ENCODE data around the gene IL18R1. TPM values are rescaled to one million over a fixed set of nuclear protein-coding genes. Genes with fewer than 3 reads are reported as not detected.
A peak's percentile ranks its signal among the peaks of the same experiment; 100 is the strongest.
"Not testable (repeated sequence)": the region's sequence is repeated elsewhere in the genome, so short reads cannot be mapped to it uniquely, and the experiment has no call there.

Gene IL18R1
- total RNA-seq, 6 experiments from 2014 or later = 5.5 to 11.2 (median 8.1) TPM

DNA sequence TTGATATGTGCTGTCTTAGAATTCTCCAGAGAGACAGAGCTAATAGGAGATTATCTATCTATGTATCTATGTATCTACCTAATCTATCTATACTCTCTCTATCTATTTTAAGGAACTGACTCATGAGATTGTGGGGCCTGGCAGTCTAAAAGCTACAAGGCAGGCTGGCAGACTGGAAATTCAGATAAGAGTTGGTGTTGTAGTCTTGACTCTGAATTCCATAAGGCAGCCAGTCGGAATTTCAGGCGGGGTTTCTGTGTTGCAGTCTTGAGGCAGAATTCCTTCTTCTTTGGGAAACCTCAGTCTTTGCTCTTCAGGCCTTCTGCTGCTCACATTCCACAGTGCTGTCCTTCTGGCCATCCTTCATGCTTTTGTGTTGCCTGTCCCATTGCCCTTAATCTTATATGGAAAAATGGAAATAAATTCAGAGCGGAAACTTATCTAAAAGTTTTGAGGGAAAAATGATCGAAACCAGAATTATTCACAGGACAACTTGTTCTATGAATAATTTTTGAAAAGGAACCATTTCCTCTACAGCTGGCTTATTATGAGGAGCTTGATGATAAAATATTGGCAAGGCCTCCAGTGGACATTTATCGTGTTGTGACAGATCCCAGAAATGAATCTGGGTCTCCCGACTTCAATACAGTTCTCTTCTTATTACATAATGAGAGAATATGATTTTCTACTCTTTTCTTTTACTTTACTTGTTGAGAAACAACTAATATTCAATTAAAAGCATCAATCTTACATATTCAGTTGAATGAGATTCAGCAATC, 33.5 kb upstream of the IL18R1 start:
- ATAC-seq (peak in 1 of 4 donors; percentile 27), DNase-seq (no peak)
- no peak overlapping the region for H3K4me3 ChIP-seq
- no peak overlapping the region for H3K27ac ChIP-seq
- H3K36me3 ChIP-seq = no peaks in the 10 kb centered on the region
- no peak for TF ChIP-seq POLR2A (IDR thresholded peaks at IDR 0.05)
- TF ChIP-seq, protein P1, sequence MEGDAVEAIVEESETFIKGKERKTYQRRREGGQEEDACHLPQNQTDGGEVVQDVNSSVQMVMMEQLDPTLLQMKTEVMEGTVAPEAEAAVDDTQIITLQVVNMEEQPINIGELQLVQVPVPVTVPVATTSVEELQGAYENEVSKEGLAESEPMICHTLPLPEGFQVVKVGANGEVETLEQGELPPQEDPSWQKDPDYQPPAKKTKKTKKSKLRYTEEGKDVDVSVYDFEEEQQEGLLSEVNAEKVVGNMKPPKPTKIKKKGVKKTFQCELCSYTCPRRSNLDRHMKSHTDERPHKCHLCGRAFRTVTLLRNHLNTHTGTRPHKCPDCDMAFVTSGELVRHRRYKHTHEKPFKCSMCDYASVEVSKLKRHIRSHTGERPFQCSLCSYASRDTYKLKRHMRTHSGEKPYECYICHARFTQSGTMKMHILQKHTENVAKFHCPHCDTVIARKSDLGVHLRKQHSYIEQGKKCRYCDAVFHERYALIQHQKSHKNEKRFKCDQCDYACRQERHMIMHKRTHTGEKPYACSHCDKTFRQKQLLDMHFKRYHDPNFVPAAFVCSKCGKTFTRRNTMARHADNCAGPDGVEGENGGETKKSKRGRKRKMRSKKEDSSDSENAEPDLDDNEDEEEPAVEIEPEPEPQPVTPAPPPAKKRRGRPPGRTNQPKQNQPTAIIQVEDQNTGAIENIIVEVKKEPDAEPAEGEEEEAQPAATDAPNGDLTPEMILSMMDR (IDR thresholded peaks at IDR 0.05) = no peak
- intact Hi-C loops (cut with DNase I) = no loop called here
- no peaks in the 10 kb centered on the region for H3K9me3 ChIP-seq
- H3K4me1 ChIP-seq = no peaks in the 10 kb centered on the region
- WGBS (ENCODE audit: insufficient coverage, low coverage, low lambda C conversion rate, missing lambda C conversion rate) = 73% methylated on average over 6 of the region's 6 CpGs
- no peaks in the 10 kb centered on the region for H3K27me3 ChIP-seq

DNA sequence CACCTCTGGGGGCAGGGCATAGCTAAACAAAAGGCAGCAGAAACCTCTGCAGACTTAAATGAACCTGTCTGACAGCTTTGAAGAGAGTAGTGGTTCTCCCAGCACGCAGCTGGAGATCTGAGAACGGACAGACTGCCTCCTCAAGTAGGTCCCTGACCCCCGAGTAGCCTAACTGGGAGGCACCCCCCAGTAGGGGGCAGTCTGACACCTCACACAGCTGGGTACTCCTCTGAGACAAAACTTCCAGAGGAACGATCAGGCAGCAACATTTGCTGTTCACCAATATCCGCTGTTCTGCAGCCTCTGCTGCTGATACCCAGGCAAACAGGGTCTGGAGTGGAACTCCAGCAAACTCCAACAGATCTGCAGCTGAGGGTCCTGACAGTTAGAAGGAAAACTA, 30.7 kb upstream of the IL18R1 start:
- DNase-seq; H3K27me3 ChIP-seq; H3K27ac ChIP-seq; intact Hi-C loops (cut with DNase I); ATAC-seq; H3K9me3 ChIP-seq; H3K4me1 ChIP-seq; H3K4me3 ChIP-seq; H3K36me3 ChIP-seq: not testable (repeated sequence)
- WGBS (ENCODE audit: insufficient coverage, low coverage, low lambda C conversion rate, missing lambda C conversion rate) = no CpG with 5 or more reads among the region's 5 CpGs

DNA sequence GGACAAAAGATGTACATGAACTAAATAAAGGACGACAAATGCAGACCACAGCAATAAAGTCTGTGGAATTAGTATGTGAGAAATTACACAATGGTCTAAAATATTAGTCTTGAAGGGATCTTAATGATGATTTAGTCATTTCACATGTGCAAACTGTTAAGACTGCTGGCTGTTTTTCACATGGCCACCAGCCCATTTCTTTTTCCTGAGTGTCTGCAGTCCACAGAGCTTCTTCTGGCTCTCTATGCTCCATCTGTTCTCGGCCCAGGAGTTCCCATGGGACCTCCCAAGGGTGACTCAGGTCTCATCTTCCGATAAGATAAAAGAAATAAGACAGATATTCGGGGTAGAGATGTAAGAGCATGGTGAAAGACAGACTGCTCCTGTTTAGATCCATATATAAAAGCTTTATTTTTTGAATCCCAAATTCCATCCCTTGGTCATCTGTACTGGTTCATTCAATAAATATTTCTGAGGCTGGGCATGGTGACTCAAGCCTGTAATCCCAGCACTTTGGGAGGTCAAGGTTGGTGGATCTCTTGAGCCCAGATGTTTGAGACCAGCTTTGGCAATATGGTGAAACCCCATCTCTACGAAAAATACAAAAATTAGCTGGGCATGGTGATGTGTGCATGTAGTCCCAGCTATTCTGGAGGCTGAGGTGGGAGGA, 24.1 kb upstream of the IL18R1 start:
- WGBS (ENCODE audit: insufficient coverage, low coverage, low lambda C conversion rate, missing lambda C conversion rate) = 38% methylated on average over 5 of the region's 5 CpGs
- Histone ChIP-seq H3K36me3 (no peaks in the 10 kb centered on the region), H3K9me3 (no peaks in the 10 kb centered on the region), H3K4me1 (no peaks in the 10 kb centered on the region), H3K27me3 (no peaks in the 10 kb centered on the region), H3K4me3 (no peak overlapping the region), H3K27ac (no peak overlapping the region)
- no peak for DNase-seq
- intact Hi-C loops (cut with DNase I) = no loop called here
- no peak for ATAC-seq
- TF ChIP-seq, protein P1 (IDR thresholded peaks at IDR 0.05) = no peak
- no peak for TF ChIP-seq POLR2A (IDR thresholded peaks at IDR 0.05)

DNA sequence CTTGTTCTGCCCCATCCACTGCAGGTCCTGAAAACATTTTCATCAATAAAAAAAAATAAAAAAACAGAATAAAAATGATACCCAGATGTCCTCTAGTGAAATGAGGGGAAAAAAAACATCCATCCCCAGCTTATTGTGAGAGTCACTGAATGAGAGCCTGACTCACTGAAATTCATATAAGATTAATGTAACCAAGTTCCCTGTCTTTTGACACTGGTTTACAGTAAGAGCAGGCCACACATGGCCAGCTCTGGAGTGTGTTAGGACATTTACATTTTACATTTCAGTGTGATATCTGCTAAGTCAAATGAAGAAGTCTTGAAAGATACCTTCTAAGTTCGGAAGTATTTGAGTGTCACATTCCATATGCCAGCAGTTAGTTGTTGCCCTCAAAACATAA, 21.1 kb upstream of the IL18R1 start:
- H3K27ac ChIP-seq = no peak overlapping the region
- intact Hi-C loops (cut with DNase I) = no loop called here
- 62% methylated on average over 1 of the region's 1 CpG for WGBS (ENCODE audit: insufficient coverage, low coverage, low lambda C conversion rate, missing lambda C conversion rate)
- TF ChIP-seq, protein P1 (IDR thresholded peaks at IDR 0.05) = no peak
- no peak for TF ChIP-seq POLR2A (IDR thresholded peaks at IDR 0.05)
- no peaks in the 10 kb centered on the region for H3K9me3 ChIP-seq
- no peaks in the 10 kb centered on the region for H3K4me1 ChIP-seq
- H3K27me3 ChIP-seq = no peaks in the 10 kb centered on the region
- ATAC-seq = no peak
- DNase-seq = no peak
- no peak overlapping the region for H3K4me3 ChIP-seq
- H3K36me3 ChIP-seq = no peaks in the 10 kb centered on the region

DNA sequence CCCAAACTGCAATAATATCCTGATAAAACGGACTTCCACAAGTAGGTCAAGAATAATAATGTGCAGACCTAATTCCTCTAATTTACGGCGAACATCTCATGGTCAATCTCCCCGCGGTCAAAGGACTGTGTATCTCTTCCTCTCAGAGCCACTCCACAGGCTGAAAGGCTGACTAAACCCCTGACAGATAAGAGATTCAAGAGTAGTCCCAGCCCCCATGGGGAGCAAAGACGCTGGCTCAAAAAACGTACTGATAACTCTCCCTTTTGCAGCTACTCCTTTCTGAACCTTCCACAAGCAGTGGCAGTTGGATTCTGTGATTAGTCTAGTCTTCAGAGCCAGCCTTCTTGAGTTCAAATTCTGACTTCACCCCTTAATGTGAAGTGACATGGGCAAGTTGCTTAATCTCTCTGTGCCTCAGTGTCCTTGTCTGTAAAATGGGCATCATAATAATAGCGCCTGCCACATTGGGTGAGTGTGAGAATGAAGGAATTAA, 19.7 kb upstream of the IL18R1 start:
- DNase-seq = no peak
- 36% methylated on average over 8 of the region's 8 CpGs for WGBS (ENCODE audit: insufficient coverage, low coverage, low lambda C conversion rate, missing lambda C conversion rate)

More for the DNA sequence above, 19.7 kb upstream of the IL18R1 start:
- Histone ChIP-seq H3K4me1 (no peaks in the 10 kb centered on the region), H3K27ac (no peak overlapping the region), H3K9me3 (no peaks in the 10 kb centered on the region), H3K36me3 (no peaks in the 10 kb centered on the region), H3K4me3 (no peak overlapping the region), H3K27me3 (no peaks in the 10 kb centered on the region)
- intact Hi-C loops (cut with DNase I) = no loop called here
- peak; percentile 51 to 87 (median 68) for ATAC-seq
- TF ChIP-seq POLR2A (IDR thresholded peaks at IDR 0.05) = no peak
- TF ChIP-seq, protein P1 (IDR thresholded peaks at IDR 0.05) = no peak
